MM.1S (cell line): ENCODE results near the gene DUSP12.

Source experiments
- DNase-seq: peaks from one replicate; pipeline ENCODE4 v3.0.0-alpha.2; 2015
- H2AFZ ChIP-seq: fragments of 300-600 bp; sonication (generic); 2 replicates; pipeline ENCODE4 v1.6.0; 2016; ENCODE audit warnings: antibody characterized with exemption, low read length
- H3F3A ChIP-seq: fragments of 300-600 bp; sonication (generic); 2 replicates; pipeline ENCODE4 v1.6.1; 2016; ENCODE audit warnings: mild to moderate bottlenecking, antibody characterized with exemption, low read length, moderate library complexity, mixed read lengths; ENCODE audit not compliant: insufficient read depth
- H3K27ac ChIP-seq: fragments of 300-600 bp; sonication (generic); 2 replicates; pipeline ENCODE4 v1.5.1; 2016; ENCODE audit warnings: mild to moderate bottlenecking, low read length
- H3K27me3 ChIP-seq: fragments of 300-600 bp; sonication (generic); replicated peaks from 2 replicates; pipeline ENCODE4 v1.6.0; 2016; ENCODE audit warnings: low read length; ENCODE audit not compliant: insufficient read depth
- H3K36me3 ChIP-seq: fragments of 300-600 bp; sonication (generic); replicated peaks from 2 replicates; pipeline ENCODE4 v1.6.1; 2016; ENCODE audit warnings: mild to moderate bottlenecking, low read length, mixed read lengths; ENCODE audit not compliant: insufficient read depth
- H3K4me1 ChIP-seq: fragments of 300-600 bp; sonication (generic); 2 replicates; pipeline ENCODE4 v1.6.1; 2016; ENCODE audit warnings: low read length, mixed read lengths
- H3K4me2 ChIP-seq: fragments of 300-600 bp; sonication (generic); 2 replicates; pipeline ENCODE4 v1.6.0; 2016; ENCODE audit warnings: low read depth, low read length
- H3K4me3 ChIP-seq: fragments of 300-600 bp; sonication (generic); 2 replicates; pipeline ENCODE4 v1.5.1; 2016; ENCODE audit warnings: low read length, mixed read lengths
- H3K79me2 ChIP-seq: fragments of 300-600 bp; sonication (generic); 2 replicates; pipeline ENCODE4 v1.6.1; 2016; ENCODE audit warnings: mixed run types, low read length, mixed read lengths
- H3K9ac ChIP-seq: fragments of 300-600 bp; sonication (generic); 2 replicates; pipeline ENCODE4 v1.6.1; 2016; ENCODE audit warnings: low read length, mixed read lengths
- H3K9me2 ChIP-seq: fragments of 300-600 bp; sonication (generic); replicated peaks from 2 replicates; pipeline ENCODE4 v1.6.1; 2016; ENCODE audit warnings: mild to moderate bottlenecking, low read length, mixed read lengths; ENCODE audit not compliant: insufficient read depth
- H3K9me3 ChIP-seq: fragments of 300-600 bp; sonication (generic); replicated peaks from 2 replicates; pipeline ENCODE4 v1.6.1; 2016; ENCODE audit warnings: mild to moderate bottlenecking, low read length, mixed read lengths; ENCODE audit not compliant: insufficient read depth
- H4K20me1 ChIP-seq: fragments of 300-600 bp; sonication (generic); 2 replicates; pipeline ENCODE4 v1.6.1; 2016; ENCODE audit warnings: mild to moderate bottlenecking, low read length, moderate library complexity, mixed read lengths; ENCODE audit not compliant: insufficient read depth
- EZH2 ChIP-seq: fragments of 300-600 bp; sonication (generic); optimal IDR thresholded peaks from 2 replicates; pipeline ENCODE3; 2017; ENCODE audit warnings: low read depth, mild to moderate bottlenecking, antibody characterized with exemption, low read length, mixed read lengths
- EZH2phosphoT487 ChIP-seq: fragments of 300-600 bp; sonication (generic); IDR thresholded peaks from 2 replicates; pipeline ENCODE4 v1.6.1; 2018; ENCODE audit warnings: antibody characterized with exemption, low read length
- TF ChIP-seq, protein P1 (sequence below): fragments of 300-600 bp; sonication (generic); IDR thresholded peaks from 2 replicates; pipeline ENCODE4 v1.5.1; 2016; ENCODE audit warnings: antibody characterized with exemption, low read length, mixed read lengths

DUSP12 gene

GRCh38 chr1:161792740-161793139, 43.2 kb downstream of the DUSP12 start:
- peaks cover 53% of the 10 kb centered on the region for H3K79me2 ChIP-seq
- H3K4me1 ChIP-seq, result peaks cover 18% of the 10 kb centered on the region
- no peak overlapping the region for H2AFZ ChIP-seq
- no peaks in the 10 kb centered on the region for H3K9me3 ChIP-seq
- H4K20me1 ChIP-seq, result no peaks in the 10 kb centered on the region
- peaks cover 3% of the 10 kb centered on the region; the same call in 1 of the 2 replicates for H3F3A ChIP-seq
- no peaks in the 10 kb centered on the region for H3K27me3 ChIP-seq
- H3K9ac ChIP-seq, result no peak overlapping the region
- peak; percentile 85 for DNase-seq
- peaks cover 24% of the 10 kb centered on the region for H3K36me3 ChIP-seq
- no peak overlapping the region for H3K4me2 ChIP-seq
- H3K27ac ChIP-seq, result no peak overlapping the region
- no peaks in the 10 kb centered on the region for H3K9me2 ChIP-seq
- TF ChIP-seq, protein P1, sequence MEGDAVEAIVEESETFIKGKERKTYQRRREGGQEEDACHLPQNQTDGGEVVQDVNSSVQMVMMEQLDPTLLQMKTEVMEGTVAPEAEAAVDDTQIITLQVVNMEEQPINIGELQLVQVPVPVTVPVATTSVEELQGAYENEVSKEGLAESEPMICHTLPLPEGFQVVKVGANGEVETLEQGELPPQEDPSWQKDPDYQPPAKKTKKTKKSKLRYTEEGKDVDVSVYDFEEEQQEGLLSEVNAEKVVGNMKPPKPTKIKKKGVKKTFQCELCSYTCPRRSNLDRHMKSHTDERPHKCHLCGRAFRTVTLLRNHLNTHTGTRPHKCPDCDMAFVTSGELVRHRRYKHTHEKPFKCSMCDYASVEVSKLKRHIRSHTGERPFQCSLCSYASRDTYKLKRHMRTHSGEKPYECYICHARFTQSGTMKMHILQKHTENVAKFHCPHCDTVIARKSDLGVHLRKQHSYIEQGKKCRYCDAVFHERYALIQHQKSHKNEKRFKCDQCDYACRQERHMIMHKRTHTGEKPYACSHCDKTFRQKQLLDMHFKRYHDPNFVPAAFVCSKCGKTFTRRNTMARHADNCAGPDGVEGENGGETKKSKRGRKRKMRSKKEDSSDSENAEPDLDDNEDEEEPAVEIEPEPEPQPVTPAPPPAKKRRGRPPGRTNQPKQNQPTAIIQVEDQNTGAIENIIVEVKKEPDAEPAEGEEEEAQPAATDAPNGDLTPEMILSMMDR, result peak; percentile 80
- no peak for TF ChIP-seq EZH2
- no peak overlapping the region for H3K4me3 ChIP-seq

DNA sequence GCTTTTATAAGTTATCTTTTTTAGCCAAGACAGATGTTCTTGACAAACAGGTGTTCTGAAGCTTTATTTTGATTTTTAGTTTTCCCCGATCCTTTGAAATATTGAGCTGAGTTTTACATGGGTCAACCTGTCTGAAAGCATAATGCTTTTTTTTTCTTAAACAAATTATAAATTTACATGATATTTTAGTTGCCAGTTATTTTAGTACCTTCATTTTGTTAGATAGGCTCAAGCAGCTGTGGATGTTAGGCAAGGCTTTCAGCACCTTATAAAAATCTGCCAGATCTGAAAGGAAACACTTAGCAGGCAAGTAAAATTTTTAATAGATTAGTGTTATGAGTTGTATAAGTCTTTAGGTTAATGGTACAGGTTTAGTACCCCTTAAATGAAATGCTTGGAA, 50.2 kb downstream of the DUSP12 start:
- Histone ChIP-seq H3K4me2 (peak overlapping the region; percentile 36), H3F3A (peaks cover 46% of the 10 kb centered on the region), H3K9me2 (no peaks in the 10 kb centered on the region), H3K79me2 (peaks cover 42% of the 10 kb centered on the region), H4K20me1 (no peaks in the 10 kb centered on the region), H3K36me3 (peaks cover 18% of the 10 kb centered on the region), H3K4me1 (peaks cover 64% of the 10 kb centered on the region), H3K9ac (peak overlapping the region; percentile 11; the same call in 1 of the 2 replicates), H2AFZ (no peak overlapping the region), H3K4me3 (no peak overlapping the region; the same call in 1 of the 2 replicates), H3K27me3 (no peaks in the 10 kb centered on the region), H3K9me3 (no peaks in the 10 kb centered on the region), H3K27ac (peak overlapping the region; percentile 73; the same call in 1 of the 2 replicates)
- peak; percentile 62 for DNase-seq
- TF ChIP-seq EZH2 (no peak), EZH2phosphoT487 (no peak)
- TF ChIP-seq, protein P1, result no peak

GRCh38 chr1:161801955-161802354, 52.4 kb downstream of the DUSP12 start:
- no peaks in the 10 kb centered on the region for H3K9me3 ChIP-seq
- H2AFZ ChIP-seq, result no peak overlapping the region
- TF ChIP-seq, protein P1, result no peak
- no peak for TF ChIP-seq EZH2phosphoT487
- no peak for TF ChIP-seq EZH2
- H3K27me3 ChIP-seq, result no peaks in the 10 kb centered on the region
- peak; percentile 98 for DNase-seq
- peaks cover 27% of the 10 kb centered on the region for H3K79me2 ChIP-seq
- peaks cover 7% of the 10 kb centered on the region for H3K36me3 ChIP-seq
- peak overlapping the region; percentile 73 for H3K27ac ChIP-seq
- peak overlapping the region; percentile 14 for H3K4me3 ChIP-seq
- no peaks in the 10 kb centered on the region for H4K20me1 ChIP-seq
- H3K4me1 ChIP-seq, result peaks cover 77% of the 10 kb centered on the region
- H3K9me2 ChIP-seq, result no peaks in the 10 kb centered on the region
- peak overlapping the region; percentile 36 for H3K4me2 ChIP-seq
- H3F3A ChIP-seq, result peaks cover 67% of the 10 kb centered on the region
- H3K9ac ChIP-seq, result peak overlapping the region; percentile 33; the same call in 1 of the 2 replicates
